PC-9 (cell line): ENCODE results near the gene OCA2. TPM values are rescaled to one million over a fixed set of nuclear protein-coding genes. Genes with fewer than 3 reads are reported as not detected.

Experiments used
- BruUV-seq: library from RNA; stranded (reverse); fragments of 400-500 nt; replicated peaks from 2 replicates; lab custom pipeline; 2021; lab: Mats Ljungman, UMichigan
- CTCF ChIA-PET: fragments of 300-600 bp; sonication (Branson Sonifier 250); formaldehyde crosslinking; loops from one replicate; lab custom pipeline; 2022; ENCODE audit warnings: antibody characterized with exemption; lab: Charles Lee
- POLR2A ChIA-PET: fragments of 300-600 bp; sonication (Branson Sonifier 250); formaldehyde crosslinking; loops from one replicate; lab custom pipeline; 2022; ENCODE audit warnings: antibody characterized with exemption; ENCODE audit not compliant: unreplicated experiment; lab: Charles Lee
- DNase-seq, 2 experiments: peaks; one replicate each; pipeline versions ENCODE4 v3.0.0 to v3.0.0-alpha.2; 2015 to 2022; ENCODE audit warnings: mixed read lengths in 1 of 2
- H2AFZ ChIP-seq: fragments of 200-600 bp; sonication (generic); 2 replicates; pipeline ENCODE4 v1.8.1; 2017; ENCODE audit warnings: antibody characterized with exemption
- H3F3A ChIP-seq: fragments of 200-600 bp; sonication (generic); 2 replicates; pipeline ENCODE4 v1.8.1; 2017; ENCODE audit warnings: antibody characterized with exemption, mild to moderate bottlenecking, low read depth; ENCODE audit not compliant: insufficient read depth
- H3K27ac ChIP-seq: fragments of 200-600 bp; sonication (generic); 2 replicates; pipeline ENCODE4 v1.6.1; 2016; ENCODE audit warnings: mixed run types
- H3K27me3 ChIP-seq: fragments of 200-600 bp; sonication (generic); 2 replicates; pipeline ENCODE4 v1.6.1; 2016; ENCODE audit warnings: low read depth, mixed run types; ENCODE audit not compliant: insufficient read depth
- H3K36me3 ChIP-seq: fragments of 200-600 bp; sonication (generic); 2 replicates; pipeline ENCODE4 v1.6.1; 2016; ENCODE audit warnings: low read depth, mixed run types
- H3K4me1 ChIP-seq: fragments of 200-600 bp; sonication (generic); replicated peaks from 2 replicates; pipeline ENCODE4 v1.6.1; 2016; ENCODE audit warnings: mixed run types; ENCODE audit not compliant: insufficient read depth
- H3K4me2 ChIP-seq: fragments of 200-600 bp; sonication (generic); 2 replicates; pipeline ENCODE4 v1.6.1; 2017; ENCODE audit warnings: mixed run types
- H3K4me3 ChIP-seq: fragments of 200-600 bp; sonication (generic); 2 replicates; pipeline ENCODE4 v1.6.1; 2016; ENCODE audit warnings: mixed run types
- H3K79me2 ChIP-seq: fragments of 200-600 bp; sonication (generic); 2 replicates; pipeline ENCODE4 v1.6.1; 2017; ENCODE audit warnings: low read depth, mixed run types
- H3K9me2 ChIP-seq: fragments of 200-600 bp; sonication (generic); 2 replicates; pipeline ENCODE4 v1.8.1; 2017; ENCODE audit warnings: mild to moderate bottlenecking; ENCODE audit not compliant: insufficient read depth
- H3K9me3 ChIP-seq: fragments of 200-600 bp; sonication (generic); 2 replicates; pipeline ENCODE4 v1.8.1; 2016; ENCODE audit warnings: low read depth; ENCODE audit not compliant: insufficient read depth
- H4K20me1 ChIP-seq: fragments of 200-600 bp; sonication (generic); 2 replicates; pipeline ENCODE4 v1.8.1; 2017; ENCODE audit not compliant: insufficient read depth
- CTCF ChIP-seq: fragments of 200-600 bp; sonication (generic); conservative IDR thresholded peaks from 2 replicates; pipeline ENCODE4 v1.6.1; 2017; ENCODE audit warnings: mixed run types, antibody characterized with exemption, mild to moderate bottlenecking, moderate library complexity
- EZH2 ChIP-seq: fragments of 200-600 bp; sonication (generic); IDR thresholded peaks from 2 replicates; pipeline ENCODE4 v1.8.0; 2017; ENCODE audit warnings: antibody characterized with exemption, low read depth
- intact Hi-C: fragments of 100-400 bp; cut with micrococcal nuclease; formaldehyde crosslinking; loops from one replicate; pipeline ENCODE4 v1.10.0; 2022; ENCODE audit not compliant: unreplicated experiment
- total RNA-seq: library from RNA; stranded (reverse); gene quantifications from 2 replicates; pipeline ENCODE4 v1.2.3, GENCODE V29; 2021

Gene OCA2
- total RNA-seq, 1 experiment from 2014 or later, result not detected

GRCh38 chr15:27742751-27743477 lies 356.2 kb downstream of the OCA2 start:
- Histone ChIP-seq H3K27me3 (peaks cover 12% of the 10 kb centered on the region; the same call in 1 of the 2 replicates), H3K4me3 (no peak overlapping the region)

DNA sequence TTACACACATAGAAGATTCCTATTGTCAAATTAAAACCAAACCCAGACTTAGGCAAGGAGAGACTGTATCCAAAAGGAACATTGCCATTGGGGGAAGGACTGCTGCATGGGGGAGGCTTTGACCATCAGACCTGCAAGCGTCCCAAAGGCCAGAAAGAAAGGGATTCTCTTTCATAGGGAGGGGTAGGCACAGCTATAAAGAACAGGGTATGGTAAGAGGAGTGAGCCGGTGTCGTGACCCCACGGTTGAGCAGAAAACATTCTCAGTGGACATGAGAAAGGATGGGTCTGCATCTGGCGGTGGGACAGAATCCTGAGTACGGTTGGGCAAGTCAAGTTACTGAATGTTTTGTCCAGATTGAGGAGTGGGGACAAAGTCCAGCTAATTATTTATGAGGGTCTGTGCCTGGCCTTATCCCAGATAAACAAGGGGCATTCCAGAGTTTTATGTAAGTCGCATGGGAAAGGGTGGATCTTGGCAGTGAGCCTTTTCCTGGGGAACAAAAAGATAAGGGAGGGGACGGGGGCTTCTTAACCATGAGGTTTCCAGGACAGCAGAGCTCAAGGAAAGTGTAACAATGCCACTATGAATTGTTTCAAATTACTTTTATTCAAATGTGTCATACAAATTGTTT lies 357.8 kb downstream of the OCA2 start:
- Histone ChIP-seq H3K9me2 (no peaks in the 10 kb centered on the region), H3F3A (no peaks in the 10 kb centered on the region), H3K4me2 (no peak overlapping the region), H3K27ac (no peak overlapping the region), H4K20me1 (no peaks in the 10 kb centered on the region), H2AFZ (no peak overlapping the region), H3K4me1 (no peaks in the 10 kb centered on the region), H3K9me3 (no peaks in the 10 kb centered on the region), H3K27me3 (peaks cover 12% of the 10 kb centered on the region; the same call in 1 of the 2 replicates), H3K79me2 (no peaks in the 10 kb centered on the region), H3K4me3 (no peak overlapping the region), H3K36me3 (no peaks in the 10 kb centered on the region)
- ChIA-PET POLR2A (no interaction called here), CTCF (no interaction called here)
- TF ChIP-seq CTCF (no peak), EZH2 (no peak)
- DNase-seq, result no peak
- intact Hi-C loops, result no loop called here
- BruUV-seq, result no TSS peak

More at GRCh38 chr15:27742751-27743477, 356.2 kb downstream of the OCA2 start:
- H2AFZ ChIP-seq, result no peak overlapping the region
- TF ChIP-seq EZH2 (no peak), CTCF (no peak)
- H3F3A ChIP-seq, result no peaks in the 10 kb centered on the region
- H3K79me2 ChIP-seq, result no peaks in the 10 kb centered on the region
- ChIA-PET POLR2A (no interaction called here), CTCF (no interaction called here)
- no TSS peak for BruUV-seq
- no peak overlapping the region for H3K4me2 ChIP-seq
- H3K27ac ChIP-seq, result no peak overlapping the region
- H3K4me1 ChIP-seq, result no peaks in the 10 kb centered on the region
- H3K9me3 ChIP-seq, result no peaks in the 10 kb centered on the region
- H4K20me1 ChIP-seq, result no peaks in the 10 kb centered on the region
- no peaks in the 10 kb centered on the region for H3K36me3 ChIP-seq
- DNase-seq, result no peak
- intact Hi-C loops, result no loop called here
- H3K9me2 ChIP-seq, result no peaks in the 10 kb centered on the region

DNA sequence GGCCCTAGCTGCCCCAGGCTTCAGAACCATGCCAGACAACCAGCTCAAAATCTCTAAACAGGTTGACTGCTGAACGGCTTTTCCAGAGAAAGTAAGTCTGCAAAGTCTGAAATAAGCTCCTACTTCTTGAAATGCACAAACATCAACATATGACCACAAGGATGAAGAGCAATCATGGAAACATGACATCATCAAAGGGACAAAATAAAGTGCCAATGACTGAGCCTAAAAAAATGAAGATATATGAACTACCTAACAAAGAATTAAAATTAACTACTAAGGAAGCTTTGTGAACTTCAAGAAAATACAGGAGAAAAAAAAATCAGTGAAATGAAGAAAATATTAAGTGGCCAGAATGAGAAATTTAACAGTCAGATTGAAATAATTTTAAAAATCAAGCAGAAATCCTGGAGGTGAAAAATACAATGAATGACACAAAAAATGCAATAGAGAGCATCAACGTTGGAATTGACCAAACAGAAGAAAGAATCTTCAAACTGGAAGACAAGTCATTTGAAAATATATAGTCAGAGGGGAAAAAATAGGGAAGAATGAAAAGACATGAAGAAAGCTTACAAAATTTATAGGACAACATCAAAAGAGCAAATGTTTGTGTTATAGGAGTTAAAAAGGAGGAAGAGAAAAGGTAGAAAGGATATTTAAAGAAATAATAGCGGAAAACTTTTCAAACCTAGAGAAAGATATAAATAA lies 364.2 kb downstream of the OCA2 start:
- intact Hi-C loops, result no loop called here
- no TSS peak for BruUV-seq
- no peak for DNase-seq
- Histone ChIP-seq H3K4me1 (no peaks in the 10 kb centered on the region), H3K9me2 (no peaks in the 10 kb centered on the region), H2AFZ (no peak overlapping the region), H3K9me3 (no peaks in the 10 kb centered on the region), H3K36me3 (no peaks in the 10 kb centered on the region), H3F3A (no peaks in the 10 kb centered on the region), H3K79me2 (no peaks in the 10 kb centered on the region), H3K27ac (no peak overlapping the region), H3K27me3 (no peaks in the 10 kb centered on the region), H3K4me2 (no peak overlapping the region), H3K4me3 (no peak overlapping the region), H4K20me1 (no peaks in the 10 kb centered on the region)
- CTCF ChIA-PET, result no interaction called here
- TF ChIP-seq CTCF (no peak), EZH2 (no peak)
- POLR2A ChIA-PET, result no interaction called here
